ENCODE measurements around the gene MIXL1.
A peak's percentile ranks its signal among the peaks of the same experiment; 100 is the strongest.
"Not testable (repeated sequence)": the region's sequence is repeated elsewhere in the genome, so short reads cannot be mapped to it uniquely, and the experiment has no call there.

The MIXL1 gene

DNA sequence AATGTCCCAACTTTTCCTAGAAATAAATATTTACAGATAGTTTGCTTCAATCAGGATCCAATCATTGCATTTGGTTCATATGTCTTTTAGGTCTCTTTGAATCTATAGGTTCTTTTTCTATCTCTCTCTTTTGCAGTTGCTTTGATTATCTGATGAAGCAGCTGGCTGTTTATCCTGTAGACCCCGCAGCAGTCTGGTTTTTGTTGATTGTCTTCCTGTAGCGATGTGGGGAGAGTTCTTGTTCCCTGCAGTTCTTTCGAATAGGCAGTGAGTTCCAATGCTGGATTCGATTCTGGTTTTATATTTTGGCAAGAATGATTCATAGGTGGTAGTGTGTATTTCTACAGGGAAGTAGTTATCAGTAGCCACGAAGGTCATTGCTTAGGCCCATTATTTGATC, 7.4 kb upstream of the MIXL1 start:
- no peak for DNase-seq

DNA sequence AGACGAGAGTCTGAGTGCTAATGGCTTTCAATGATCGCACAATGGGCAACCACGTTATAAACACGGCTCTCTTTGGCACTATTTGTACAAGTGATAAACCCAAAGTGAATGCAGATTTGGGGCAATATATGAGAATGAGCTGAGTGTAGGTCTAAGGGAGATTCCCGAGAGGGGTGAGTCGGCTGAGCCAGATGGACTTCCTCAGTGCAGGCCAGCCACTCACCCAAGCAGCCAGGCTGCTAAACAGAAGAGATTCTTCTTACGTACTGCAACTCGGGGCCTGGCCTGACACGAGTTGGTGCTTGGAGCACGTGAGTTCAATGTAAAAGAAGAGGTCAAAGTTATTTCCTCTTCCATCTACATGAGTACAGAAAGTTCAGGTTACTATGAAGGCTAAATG, 6.2 kb upstream of the MIXL1 start:
- no peak for DNase-seq

DNA sequence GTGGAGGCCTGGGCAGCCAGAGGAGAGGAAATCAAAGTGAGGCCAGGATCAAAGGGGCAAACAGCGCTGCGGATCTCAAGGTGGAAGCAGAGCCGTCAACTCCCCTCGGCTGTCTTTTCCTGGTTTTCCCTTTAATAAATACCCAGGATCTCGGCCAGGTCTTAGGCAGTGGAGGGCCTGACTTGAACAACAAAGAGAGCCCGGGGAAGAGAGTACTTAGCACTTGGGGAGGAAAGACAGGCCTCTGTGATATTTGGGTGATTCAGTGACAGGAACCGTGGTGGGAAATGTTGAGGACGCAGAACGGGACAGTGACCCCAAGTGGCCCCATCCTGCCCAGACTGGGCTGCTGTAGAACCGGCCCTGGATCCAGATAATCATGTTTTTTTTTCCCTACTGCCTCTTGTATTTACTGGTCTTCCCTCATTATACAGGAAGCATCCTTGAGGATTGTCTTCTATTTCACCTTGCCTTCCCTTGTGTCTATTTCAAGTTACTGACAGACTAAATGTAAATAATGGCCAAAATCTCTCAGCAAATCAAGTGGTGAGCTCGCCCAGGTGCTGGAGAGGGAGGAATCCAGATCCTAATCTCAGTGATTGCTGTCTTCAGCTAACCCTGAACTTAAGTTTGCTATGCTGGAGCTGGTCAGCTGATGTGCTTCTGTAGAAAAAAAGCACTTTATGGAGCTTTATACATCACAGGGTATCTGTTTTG, 2.8 kb upstream of the MIXL1 start:
- no peak for DNase-seq

DNA sequence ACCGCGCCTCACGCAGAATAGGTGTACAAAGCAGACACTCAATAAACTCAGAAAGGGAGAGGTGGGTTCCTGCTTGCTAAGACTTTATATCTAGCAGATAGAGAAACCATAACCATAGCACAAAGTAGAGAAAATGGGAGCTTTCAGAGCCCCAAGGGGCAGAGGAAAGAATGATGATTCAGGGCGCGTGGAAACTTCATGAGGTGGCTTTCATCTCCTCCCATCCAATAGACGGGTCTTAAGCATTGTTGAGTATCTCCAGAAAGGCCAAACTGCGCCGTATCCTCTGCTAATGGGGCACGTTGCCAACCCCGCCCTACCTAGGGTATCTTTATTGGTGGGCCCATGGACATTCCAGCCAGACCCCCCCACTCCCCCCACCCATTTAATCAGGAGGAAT, 778 bp upstream of the MIXL1 start:
- DNase-seq = no peak

DNA sequence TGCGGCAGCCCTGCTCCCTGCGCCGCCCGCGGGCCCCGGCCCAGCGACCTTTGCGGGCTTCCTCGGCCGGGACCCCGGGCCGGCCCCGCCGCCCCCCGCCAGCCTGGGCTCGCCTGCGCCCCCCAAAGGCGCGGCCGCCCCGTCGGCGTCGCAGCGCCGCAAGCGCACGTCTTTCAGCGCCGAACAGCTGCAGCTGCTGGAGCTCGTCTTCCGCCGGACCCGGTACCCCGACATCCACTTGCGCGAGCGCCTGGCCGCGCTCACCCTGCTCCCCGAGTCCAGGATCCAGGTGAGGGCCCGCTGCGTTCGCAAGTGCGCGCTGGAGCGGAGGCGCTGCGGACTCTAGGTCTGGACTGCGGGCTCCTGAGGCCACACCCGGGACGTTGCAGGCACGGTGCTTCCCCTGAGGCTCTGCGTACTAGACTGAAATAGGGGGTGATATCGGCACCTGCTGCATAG, 351 bp downstream of the MIXL1 start:
- peak; percentile 45 for DNase-seq

DNA sequence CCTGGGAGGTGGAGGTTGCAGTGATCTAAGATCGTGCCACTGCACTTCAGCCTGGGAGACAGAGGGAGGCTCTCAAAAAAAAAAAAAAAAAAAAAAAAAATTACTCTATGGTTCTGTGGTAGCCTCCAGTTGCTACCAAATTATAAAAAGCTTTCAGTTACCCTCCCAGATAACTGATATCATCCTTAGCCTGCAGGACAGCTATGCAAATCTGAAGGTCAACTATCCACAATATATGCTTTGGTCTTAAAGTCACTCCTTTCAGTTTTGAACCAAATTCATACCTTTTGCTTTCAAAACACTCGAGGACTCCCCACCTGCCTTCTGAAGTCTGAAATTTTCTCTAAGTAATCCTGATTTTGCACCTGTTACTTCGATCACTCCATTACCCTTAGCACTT, 3.1 kb downstream of the MIXL1 start:
- no peak for DNase-seq

DNA sequence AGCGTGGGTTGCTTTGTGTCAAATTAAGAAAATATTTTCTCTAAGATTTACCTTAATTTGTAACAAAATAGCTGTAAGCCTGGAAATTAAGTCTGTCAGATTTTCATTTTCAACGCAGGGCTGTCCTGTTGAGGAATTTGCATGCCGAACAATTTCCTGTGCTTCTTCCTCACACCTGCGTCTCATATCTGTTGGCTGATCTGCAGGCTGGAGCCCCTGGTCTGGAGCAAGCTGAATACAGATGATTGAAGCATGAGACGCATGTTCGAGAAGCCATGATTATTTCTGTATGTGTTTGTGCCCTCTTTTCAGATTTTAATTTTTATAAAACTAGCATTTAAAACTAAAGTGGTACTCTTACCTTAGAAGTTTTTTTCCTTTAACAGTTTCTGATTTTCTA, 9.8 kb downstream of the MIXL1 start:
- DNase-seq = no peak

DNA sequence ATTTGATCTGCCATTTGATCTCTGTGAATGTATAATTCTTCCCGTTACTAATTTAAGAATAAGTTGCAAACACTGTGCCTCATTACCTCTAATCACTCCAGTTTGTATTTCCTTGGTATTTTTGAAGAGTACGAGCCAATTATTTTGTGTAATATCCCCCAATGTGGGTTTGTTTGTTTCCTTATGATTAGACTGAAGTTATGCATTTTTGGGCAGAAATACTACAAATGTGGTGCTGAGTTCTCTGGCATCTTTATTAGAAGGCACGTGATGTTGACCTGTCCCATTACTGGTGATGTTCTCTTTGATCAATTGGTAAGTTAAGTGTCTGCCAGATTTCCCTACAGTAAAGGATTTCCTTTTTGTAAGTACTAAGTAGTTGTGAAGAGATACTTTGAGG, 10.3 kb downstream of the MIXL1 start:
- DNase-seq = no peak

DNA sequence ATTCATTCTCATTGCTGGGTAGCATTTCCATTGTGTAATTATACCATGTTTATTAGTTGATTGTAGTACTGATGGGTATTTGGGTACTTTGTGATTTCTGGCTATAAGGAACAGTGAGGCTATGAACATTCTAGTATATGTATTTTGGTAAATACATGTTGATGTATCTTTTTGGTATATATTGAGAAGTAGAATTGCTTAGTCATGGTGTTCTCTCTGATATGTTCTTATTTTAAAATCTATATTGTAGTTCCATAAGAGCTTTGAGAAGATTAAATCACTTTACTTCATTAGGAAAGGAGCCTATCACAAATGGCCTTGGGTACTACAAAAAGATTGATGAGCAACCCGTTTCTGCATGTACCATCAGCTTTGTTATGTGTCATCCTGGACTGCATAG, 13.4 kb downstream of the MIXL1 start:
- no peak for DNase-seq

DNA sequence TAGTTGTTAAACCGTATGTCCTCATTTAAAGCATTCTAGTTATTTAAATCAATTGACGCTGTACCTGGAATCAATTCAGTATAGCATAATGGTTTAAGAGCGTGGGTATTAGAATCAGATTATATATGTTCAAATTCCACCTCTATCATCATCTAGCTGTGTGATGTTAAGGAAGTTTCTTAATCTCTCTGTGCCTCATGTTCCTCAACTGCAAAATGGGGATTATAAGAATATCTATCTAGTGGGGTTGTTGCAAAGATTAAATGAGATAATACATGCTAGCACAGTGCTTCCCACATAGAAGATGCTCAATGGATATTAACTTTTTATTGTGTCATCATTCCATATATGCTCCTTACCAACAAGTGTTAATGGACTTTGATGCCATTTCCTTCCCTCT, 16.0 kb downstream of the MIXL1 start:
- DNase-seq = no peak

DNA sequence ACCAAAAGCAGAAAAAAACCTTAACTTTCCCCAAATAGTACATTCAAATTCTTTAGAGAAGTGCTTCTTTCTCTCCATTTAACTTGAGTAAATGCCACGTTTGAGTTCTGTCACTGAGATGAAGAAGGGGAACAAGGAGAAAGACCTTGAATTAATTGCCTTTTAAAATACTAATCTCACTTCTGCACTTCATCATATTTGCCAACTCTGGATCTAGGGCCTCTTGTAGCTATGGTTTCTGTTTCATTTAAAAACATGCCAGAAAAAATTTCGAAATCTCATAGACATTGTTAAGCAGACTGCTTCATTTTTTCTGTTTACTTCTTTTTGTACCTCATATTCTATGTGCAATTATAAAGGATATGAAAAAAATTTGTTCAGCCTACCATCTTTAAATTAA, 24.6 kb downstream of the MIXL1 start:
- DNase-seq = no peak

DNA sequence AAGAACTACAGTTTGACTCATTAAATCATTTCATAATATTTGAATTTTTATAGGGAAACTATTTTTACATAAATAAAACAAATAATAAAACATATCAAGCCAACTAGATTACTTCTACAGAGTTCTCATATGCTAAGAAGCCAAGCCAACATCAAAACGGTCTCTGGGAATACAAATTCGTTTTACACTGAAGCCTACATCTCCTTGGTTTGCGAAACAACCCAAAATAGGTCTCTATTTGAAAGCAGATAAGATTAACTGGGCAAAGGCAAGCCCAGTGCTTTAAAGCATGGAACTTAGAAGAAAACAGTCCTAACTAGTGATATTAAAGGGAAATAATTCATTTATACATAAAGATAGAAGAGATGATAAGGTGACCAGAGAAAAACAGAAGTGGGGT, 25.3 kb downstream of the MIXL1 start:
- no peak for DNase-seq

DNA sequence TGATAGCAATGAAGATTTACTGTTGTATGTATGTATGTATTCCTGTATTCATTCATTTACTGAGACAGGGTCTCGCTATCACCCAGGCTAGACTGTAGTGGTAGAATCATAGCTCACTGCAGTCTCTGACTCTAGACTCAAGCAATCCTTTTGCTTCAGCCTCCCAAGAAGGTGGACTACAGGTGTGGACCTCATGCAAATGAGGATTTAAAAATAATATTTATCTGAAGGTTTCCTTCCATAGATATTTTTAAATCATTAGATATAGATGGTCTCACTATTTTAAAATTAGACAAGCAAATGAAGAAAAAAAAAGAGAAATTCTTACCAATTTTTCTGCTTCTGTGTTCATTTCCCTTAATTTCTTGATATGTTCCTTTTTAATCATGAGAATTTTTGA, 27.0 kb downstream of the MIXL1 start:
- DNase-seq = no peak

DNA sequence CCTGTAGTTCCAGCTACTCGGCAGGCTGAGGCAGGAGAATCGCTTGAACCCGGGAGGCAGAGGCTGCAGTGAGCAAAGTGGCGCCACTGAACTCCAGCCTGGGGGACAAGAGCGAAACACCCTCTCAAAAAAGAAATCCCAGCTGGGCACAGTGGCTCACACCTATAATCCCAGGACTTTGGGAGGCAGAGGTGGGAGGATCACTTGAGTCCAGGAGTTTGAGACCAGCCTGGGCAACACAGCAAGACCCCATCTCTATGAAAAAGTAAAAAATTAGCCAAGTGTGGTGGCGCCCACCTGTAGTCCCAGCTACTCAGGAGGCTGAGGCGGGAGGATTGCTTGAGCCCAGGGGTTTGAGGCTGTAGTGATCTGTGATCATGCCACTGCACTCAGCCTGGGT, 29.4 kb downstream of the MIXL1 start:
- DNase-seq = not testable (repeated sequence)

DNA sequence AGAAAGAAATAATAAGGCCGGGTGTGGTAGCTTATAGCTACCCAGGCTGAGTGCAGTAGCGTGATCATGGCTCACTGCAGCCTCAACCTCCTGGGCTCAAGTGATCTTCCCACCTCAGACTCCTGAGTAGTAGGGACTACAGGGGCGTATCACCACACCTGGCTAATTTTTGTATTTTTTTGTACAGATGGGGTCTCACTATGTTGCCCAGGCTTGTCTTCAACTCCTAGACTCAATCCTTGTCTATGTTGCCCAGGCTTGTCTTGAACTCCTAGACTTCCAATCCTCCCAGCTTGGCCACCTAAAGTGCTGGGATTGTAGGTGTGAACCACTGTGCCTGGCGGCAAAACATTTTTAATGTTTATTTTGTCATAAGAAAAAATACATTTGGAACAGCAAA, 30.5 kb downstream of the MIXL1 start:
- DNase-seq = no peak

DNA sequence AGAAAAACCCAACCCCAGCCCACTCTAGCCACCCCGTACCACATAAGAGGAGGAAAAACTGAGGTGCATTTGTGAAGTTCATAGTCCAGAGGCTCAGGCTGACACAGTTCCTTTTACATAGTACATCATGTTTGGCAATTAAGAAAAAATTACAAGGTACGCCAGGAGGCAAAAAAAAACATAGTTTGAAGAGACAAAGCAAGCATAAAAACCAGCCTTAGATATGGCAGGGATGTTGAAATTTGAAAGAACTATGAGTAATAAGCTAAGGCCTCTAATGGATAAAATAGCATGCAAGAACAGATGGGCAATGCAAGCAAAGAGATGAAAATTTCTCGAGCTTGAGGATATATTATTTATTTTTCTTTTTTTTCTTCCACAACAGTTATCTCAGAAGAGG, 31.9 kb downstream of the MIXL1 start:
- no peak for DNase-seq

DNA sequence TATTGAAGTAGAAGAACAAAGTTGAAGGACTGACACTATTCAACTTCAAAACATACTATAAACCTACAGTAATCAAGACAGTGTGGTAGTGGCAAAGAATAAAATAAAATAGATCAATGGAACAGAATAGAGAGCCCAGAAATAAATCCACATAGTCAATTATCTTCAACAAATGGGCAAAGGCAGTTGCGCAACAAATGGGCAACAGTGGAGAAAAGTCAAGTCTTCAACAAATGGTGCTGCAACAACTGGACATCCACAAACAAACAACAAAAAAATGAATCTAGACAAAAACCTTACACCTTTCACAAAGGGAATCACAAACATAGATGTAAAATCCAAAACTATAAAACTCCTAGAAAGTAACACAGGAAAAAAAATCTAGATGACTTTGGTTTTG, 38.4 kb downstream of the MIXL1 start:
- DNase-seq = no peak

DNA sequence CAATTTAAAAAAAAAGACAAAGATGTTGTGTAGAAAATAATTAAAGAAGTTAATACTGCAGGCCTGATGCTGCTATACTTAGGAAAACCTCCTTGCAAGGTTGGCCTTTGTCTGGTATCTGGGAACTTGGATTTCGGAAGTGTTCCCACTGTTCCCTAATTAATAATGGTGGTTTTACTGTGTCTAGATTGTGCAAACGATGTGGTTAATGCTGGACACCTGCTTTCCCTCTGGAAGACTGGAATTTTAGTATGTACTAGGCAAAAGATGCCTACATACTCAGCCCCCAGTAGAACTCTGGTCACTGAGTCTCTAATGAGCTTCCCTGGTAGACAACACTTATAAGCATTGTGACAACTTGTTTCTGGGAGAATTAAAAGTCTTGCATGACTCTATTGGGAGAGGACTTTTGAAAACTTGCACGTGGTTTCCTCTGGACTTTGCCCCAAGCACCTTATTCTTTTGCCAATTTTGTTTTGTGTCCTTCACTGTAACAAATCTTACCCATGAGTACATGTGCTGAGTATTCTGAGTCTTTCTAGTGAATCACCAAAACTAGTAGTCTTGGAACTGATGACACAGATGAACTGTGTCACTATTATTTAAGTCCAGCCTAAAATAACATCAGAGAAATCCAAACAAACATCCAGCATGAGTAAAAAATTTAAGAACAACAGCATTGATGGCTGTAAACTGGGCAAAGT, 45.1 kb downstream of the MIXL1 start:
- DNase-seq = no peak

DNA sequence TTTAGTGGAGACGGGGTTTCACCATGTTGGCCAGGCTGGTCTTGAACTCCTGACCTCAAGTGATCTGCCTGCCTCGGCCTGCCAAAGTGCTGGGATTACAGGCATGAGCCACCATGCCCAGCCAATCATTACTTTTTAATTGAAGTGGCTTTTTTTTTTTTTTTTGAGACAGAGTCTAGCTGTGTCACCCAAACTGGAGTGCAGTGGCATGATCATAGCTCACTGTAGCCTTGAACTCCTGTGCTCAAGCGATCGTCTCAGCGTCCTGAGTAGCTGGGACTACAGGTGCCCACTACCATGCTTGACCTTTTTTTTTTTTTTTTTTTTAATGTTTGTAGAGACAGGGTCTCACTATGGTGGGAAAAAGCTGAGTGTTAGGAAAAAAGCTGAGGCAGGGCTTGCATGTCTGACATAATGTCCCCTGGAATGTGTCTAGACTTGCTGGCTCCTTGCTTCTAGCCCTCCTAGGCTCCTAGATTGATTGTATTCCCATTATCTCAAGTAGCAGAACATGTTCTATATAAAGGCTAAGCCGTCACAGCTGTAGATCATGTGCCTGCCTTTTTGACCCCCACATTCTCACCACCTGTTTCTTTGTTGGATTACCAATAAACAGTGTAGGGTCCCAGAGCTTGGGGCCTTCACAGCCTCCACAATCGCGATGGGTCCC, 48.9 kb downstream of the MIXL1 start:
- DNase-seq = not testable (repeated sequence)

DNA sequence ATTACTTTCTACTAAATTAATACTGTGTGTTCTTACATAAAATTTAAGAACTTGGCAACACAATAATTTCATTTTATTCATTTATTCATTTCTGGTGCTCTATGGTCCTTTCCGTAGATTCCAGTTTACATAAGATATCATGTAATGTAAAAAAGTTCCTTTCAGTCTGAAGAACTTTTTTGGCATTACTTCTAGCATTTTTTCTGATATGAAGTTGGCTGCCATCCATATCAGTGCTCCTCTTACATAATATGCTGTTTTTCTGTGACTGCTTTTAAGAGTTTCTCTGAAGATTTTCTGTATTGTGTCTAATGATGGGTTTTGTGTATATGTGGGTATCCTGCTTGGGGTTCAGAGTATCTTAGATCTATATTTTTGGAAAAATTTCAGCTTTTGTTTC, 50.7 kb downstream of the MIXL1 start:
- no peak for DNase-seq

DNA sequence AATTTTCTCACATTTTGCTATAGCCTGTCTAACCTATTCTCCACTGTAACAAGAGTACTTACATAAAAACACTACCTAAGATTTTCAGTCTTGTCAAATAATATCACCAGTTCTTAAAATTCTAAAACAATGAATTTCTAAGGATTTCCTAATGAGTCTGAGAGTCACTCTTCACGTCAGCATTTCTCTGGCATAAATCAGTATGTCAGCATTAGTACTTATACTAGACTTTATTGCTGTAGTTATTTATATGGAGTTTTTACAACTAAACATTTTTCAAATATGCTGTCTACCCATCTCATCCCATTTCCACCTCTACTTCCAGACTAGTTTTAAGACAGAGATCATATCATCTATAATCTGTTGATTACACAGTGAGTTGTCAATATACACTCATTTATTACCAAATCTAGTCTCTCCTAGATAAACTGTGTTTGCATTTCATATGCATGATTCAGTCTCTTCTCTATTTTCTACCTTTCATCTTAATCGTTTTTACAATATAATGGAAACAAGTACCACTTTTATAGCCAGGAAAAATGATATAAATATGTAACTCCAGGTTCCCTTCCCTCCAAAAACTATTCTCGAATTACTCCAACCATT, 52.7 kb downstream of the MIXL1 start:
- DNase-seq = no peak
